Adrenal gland (tissue), 5 donors: ENCODE results near the gene ECI1.

Experiments
- CTCF ChIP-seq, 6 experiments: fragments of 450-650 bp in 4 of 6; fragments of 200-600 bp in 2 of 6; sonication (generic) in 1 of 6; IDR thresholded peaks; 1 replicate in 5 of 6; 2 replicates in 1 of 6; pipeline versions ENCODE4 v1.5.1 to v1.8.0; 2016 to 2021; ENCODE audit warnings: antibody characterized with exemption in 6 of 6, mild to moderate bottlenecking in 2 of 6, moderate library complexity in 1 of 6
- POLR2A ChIP-seq, 2 donors: fragments of 450-650 bp; IDR thresholded peaks; one replicate each; pipeline ENCODE4 v1.6.1; 2017; ENCODE audit warnings: antibody characterized with exemption in 2 of 2, mild to moderate bottlenecking in 2 of 2, moderate library complexity in 1 of 2
- donor health status: DM: no; HTN: no; CAD: no.

GRCh38 chr16:2238838-2239675, 12.3 kb downstream of the ECI1 start:
- no peak for TF ChIP-seq CTCF (IDR thresholded peaks at IDR 0.05)
- no peak for TF ChIP-seq POLR2A (IDR thresholded peaks at IDR 0.05)
